Hematopoietic multipotent progenitor cell (in vitro differentiated cells): Measurements from ENCODE around the gene RIPPLY3. TPM values are rescaled to one million over a fixed set of nuclear protein-coding genes. Genes with fewer than 3 reads are reported as not detected.
"Not testable (repeated sequence)": the region's sequence is repeated elsewhere in the genome, so short reads cannot be mapped to it uniquely, and the experiment has no call there.

Experiments used
- DNase-seq, 3 donors: peaks; one replicate each; pipeline ENCODE4 v3.0.0-alpha.2; 2011 to 2015; ENCODE audit warnings: low read depth in 2 of 3, low spot score in 2 of 3
- total RNA-seq: library from RNA; depleted of rRNA; stranded (reverse); fragments of >200 nt; gene quantifications from one replicate; pipeline ENCODE4 v1.2.3, GENCODE V29; 2012

RIPPLY3 gene
- total RNA-seq, 1 donor = under 0.01 TPM

DNA sequence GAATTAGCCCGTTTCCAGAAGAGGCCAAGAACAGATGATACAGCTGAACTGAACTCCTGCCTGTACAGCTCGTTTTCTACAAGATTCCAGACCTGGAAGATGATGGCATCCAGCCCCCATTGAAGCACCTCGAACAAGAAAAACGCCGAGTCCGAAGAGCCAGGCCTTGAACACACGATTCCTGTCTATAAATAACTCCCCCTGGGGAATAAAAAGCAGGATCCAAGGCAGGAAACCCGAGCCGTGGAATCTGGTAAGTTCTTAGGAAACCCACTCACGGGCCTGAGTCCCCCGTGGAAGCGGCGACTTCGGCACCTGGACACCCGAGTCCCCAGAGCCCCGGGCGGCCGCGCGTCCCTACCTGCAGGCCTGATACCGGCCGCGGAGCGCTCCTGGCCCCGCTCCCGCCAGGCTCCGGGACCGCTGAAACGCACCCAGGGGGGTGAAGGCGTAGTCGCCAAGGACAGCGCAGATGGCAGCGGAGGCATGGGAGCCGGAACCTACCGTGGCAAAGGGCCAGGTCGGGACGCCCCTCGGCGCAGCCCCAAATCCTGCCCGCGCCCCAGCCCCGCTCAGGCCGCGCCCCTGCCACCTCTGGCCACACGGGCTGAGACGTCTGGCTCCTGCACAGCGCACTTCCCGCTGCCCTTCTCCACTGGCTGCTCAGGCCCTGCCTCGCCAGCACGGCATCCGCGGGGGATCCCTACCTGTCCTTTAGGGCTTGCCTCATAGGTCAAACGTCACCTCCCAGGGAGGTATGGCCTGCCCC, 26.0 kb upstream of the RIPPLY3 start:
- DNase-seq = no peak

GRCh38 chr21:36981049-36981391, 25.5 kb upstream of the RIPPLY3 start:
- no peak for DNase-seq

DNA sequence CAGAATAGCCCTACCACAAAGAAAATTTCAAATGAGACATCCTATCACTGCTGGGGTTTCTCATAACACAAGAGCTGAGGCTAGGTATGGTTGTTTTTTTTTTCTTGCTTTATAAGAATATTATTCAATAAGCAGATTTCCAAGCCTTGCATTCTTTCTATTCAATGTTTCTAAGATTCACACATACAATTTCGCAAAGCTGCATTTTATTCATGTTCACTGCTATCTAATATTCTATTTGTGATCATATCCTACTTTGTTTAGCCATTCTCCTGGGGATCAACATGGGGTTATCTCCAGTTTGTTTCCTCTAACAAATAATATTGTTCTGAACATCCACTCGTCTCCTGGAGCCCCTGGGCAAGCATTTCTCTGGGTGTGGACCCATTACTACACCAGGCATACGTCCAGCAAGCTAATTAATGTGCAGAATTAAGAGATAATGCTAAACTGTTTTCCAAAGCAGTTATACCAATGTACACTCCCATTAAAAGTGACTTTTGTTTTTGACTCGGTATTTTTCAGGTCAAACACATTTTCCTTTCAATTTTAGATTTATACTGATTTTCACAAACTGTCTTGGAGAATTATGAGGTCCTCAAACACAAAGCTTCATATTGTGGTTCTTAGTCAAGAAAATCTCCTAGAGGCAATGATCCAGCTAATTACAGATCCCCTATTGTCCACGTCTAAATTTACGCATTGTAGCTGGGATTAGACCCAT, 24.4 kb upstream of the RIPPLY3 start:
- DNase-seq = no peak

GRCh38 chr21:36985751-36986594, 20.5 kb upstream of the RIPPLY3 start:
- DNase-seq = no peak

GRCh38 chr21:36987845-36988244, 18.7 kb upstream of the RIPPLY3 start:
- no peak for DNase-seq

- no peak for DNase-seq
Measured at GRCh38 chr21:36988536-36988935, 18.0 kb upstream of the RIPPLY3 start.

DNA sequence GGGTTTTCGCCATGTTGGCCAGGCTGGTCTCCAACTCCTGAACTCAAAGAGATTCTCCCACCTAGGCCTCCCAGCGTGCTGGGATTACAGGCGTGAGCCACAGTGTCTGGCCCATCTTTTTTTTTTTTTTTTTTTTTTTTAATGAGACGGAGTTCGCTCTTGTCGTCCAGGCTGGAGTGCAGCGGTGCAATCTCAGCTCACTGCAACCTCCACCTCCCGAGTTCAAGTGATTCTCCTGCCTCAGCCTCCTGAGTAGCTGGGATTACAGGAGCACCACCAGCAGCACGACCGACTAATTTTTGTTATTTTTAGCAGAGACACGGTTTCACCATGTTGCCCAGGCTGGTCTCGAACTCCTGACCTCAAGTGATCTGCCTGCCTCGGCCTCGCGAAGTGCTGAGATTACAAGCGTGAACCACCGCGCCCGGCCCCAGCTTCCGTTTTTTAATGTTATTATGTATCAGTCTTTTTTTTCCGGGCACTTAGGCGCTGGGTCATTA, 17.3 kb upstream of the RIPPLY3 start:
- DNase-seq = not testable (repeated sequence)

- DNase-seq = peak; percentile 75 to 92 (median 92)
Measured at GRCh38 chr21:36989699-36990507, 16.6 kb upstream of the RIPPLY3 start.

GRCh38 chr21:36990508-36991205, 15.8 kb upstream of the RIPPLY3 start:
- no peak for DNase-seq

- DNase-seq = no peak
Measured at GRCh38 chr21:36992671-36993070, 13.8 kb upstream of the RIPPLY3 start.

GRCh38 chr21:36994501-36995158, 11.9 kb upstream of the RIPPLY3 start:
- peak in 1 of 3 donors; percentile 35 for DNase-seq

GRCh38 chr21:36995285-36995684, 11.2 kb upstream of the RIPPLY3 start:
- DNase-seq = not testable (repeated sequence)

GRCh38 chr21:36999131-36999898, 7.2 kb upstream of the RIPPLY3 start:
- DNase-seq = no peak

- no peak for DNase-seq
Measured at GRCh38 chr21:37000381-37000780, 6.1 kb upstream of the RIPPLY3 start.

- DNase-seq = no peak
Measured at GRCh38 chr21:37001441-37001840, 5.1 kb upstream of the RIPPLY3 start.

DNA sequence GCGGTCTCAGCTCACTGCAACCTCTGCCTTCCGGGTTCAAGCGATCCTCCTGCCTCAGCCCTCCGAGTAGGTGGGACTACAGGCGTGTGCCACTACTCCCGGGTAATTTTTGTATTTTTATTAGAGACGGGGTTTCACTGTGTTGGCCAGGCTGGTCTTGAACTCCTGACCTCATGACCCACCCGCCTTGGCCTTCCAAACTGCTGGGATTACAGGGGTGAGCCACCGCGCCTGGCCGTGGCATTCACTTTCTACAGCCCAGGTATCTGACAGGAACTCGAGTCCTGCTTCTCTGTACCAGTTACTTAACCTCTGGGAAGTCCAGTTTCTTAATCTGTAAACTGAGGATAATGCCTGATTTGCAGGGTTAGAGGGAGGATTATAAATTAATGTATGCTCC, 3.7 kb upstream of the RIPPLY3 start:
- not testable (repeated sequence) for DNase-seq

DNA sequence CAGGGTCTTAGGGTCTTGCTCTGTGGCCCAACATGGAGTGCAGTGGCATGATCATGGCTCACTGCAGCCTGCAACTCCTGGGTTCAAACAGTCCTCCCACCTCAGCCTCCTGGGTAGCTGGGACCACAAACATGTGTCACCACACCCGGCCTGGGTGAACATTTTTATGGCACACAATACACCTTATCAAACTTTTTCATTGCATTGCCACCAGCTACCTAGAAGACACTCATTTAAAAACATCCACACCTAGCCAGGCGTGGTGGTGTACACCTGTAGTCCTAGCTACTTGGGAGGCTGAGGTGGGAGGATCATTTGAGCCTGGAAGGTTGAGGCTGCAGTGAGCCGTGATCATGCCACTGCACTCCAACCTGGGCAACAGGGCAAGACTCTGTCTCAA, 2.6 kb upstream of the RIPPLY3 start:
- DNase-seq = not testable (repeated sequence)
